ENCODE results near the gene SPTA1. TPM values are rescaled to one million over a fixed set of nuclear protein-coding genes. Genes with fewer than 3 reads are reported as not detected.

SPTA1 gene
- under 1 TPM in 2 of 6 donors, not detected in 4; 0.04 to 0.15 TPM for polyA plus RNA-seq (ENCODE audit: low read depth in 6 of 6)

- H3K4me1 Mint-ChIP-seq, result no peaks in the 10 kb centered on the region
- H3K9me3 Mint-ChIP-seq, result peaks cover 0 to 8% (median 2%) of the 10 kb centered on the region in 7 donors
- H3K27me3 Mint-ChIP-seq, result peaks cover 0 to 29% (median 18%) of the 10 kb centered on the region in 3 donors
- no peak within 1 kb of the TSS for H3K4me3 Mint-ChIP-seq
- no peak for ATAC-seq (ENCODE audit: low read depth in 2 of 2)
- H3K27ac Mint-ChIP-seq, result no peak within 1 kb of the TSS
- no peaks in the 10 kb centered on the region for H3K36me3 Mint-ChIP-seq
- no peak for DNase-seq
These were observed at the start of gene SPTA1 for GRCh38 chr1:158686111-158687009. SPTA1 (minus strand) TSS chr1:158686715; CDS start chr1:158686517, 198 bp downstream.

GRCh38 chr1:158735848-158736247 is 49.3 kb upstream of the SPTA1 start:
- Mint-ChIP-seq H3K4me1 (no peaks in the 10 kb centered on the region), H3K36me3 (no peaks in the 10 kb centered on the region), H3K9me3 (peaks cover 0 to 3% (median 0%) of the 10 kb centered on the region in 7 donors), H3K27me3 (peaks cover 13 to 28% (median 27%) of the 10 kb centered on the region in 3 donors), H3K4me3 (no peak overlapping the region), H3K27ac (no peak overlapping the region)
- DNase-seq (no peak), ATAC-seq (ENCODE audit: low read depth in 2 of 2) (no peak)

DNA sequence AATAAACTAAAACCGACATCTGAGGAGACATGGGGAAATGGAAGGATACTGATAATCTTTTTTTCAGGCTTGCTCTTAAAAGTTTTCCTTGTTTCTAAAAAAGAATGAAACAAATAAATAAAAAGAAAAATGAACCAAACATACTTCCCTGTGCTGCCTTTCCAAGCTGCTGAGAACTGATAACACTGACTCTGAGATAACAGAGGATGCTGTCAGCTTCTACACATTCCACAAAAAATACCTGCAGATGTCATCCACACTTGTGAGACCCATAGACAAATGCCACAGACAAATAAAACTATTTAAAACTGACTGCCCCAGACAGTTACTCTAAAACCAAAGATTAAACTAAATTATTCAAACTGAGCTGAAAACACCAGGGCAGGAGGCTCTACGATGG is 46.0 kb upstream of the SPTA1 start:
- Mint-ChIP-seq H3K4me1 (no peaks in the 10 kb centered on the region), H3K27me3 (peaks cover 4 to 8% (median 7%) of the 10 kb centered on the region in 3 donors), H3K27ac (no peak overlapping the region), H3K9me3 (no peaks in the 10 kb centered on the region), H3K4me3 (no peak overlapping the region), H3K36me3 (no peaks in the 10 kb centered on the region)
- DNase-seq (no peak), ATAC-seq (ENCODE audit: low read depth in 2 of 2) (no peak)

GRCh38 chr1:158731707-158732106 is 45.2 kb upstream of the SPTA1 start:
- ATAC-seq (ENCODE audit: low read depth in 2 of 2) (no peak), DNase-seq (no peak)
- H3K27ac Mint-ChIP-seq, result no peak overlapping the region
- peaks cover 3 to 12% (median 4%) of the 10 kb centered on the region in 3 donors for H3K27me3 Mint-ChIP-seq
- no peaks in the 10 kb centered on the region for H3K4me1 Mint-ChIP-seq
- H3K36me3 Mint-ChIP-seq, result no peaks in the 10 kb centered on the region
- H3K4me3 Mint-ChIP-seq, result no peak overlapping the region
- no peaks in the 10 kb centered on the region for H3K9me3 Mint-ChIP-seq

DNA sequence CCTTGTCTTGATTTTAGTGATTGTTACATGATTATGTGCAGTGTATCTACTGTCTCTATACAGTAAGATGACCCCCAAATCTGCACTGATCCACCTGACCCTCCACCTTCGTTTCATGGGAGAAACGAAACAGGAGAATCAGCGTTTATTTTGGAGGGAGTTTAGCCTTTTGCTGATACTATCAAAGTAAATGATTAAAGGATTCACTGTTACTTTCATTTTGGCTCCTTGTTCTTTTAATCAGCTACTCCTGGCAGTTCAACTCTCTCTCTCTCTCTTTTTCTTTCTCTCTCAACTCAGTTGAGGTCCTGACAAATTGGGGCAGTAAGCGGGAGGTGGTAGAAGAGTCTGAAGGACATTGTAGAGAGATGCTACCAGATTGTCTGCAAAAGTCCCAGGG is 43.9 kb upstream of the SPTA1 start:
- Mint-ChIP-seq H3K4me1 (no peaks in the 10 kb centered on the region), H3K27me3 (peaks cover 5 to 19% (median 9%) of the 10 kb centered on the region in 3 donors), H3K27ac (no peak overlapping the region), H3K4me3 (no peak overlapping the region), H3K36me3 (no peaks in the 10 kb centered on the region), H3K9me3 (no peaks in the 10 kb centered on the region)
- ATAC-seq (ENCODE audit: low read depth in 2 of 2) (no peak), DNase-seq (no peak)

GRCh38 chr1:158728510-158729225 is 42.2 kb upstream of the SPTA1 start:
- no peaks in the 10 kb centered on the region for H3K9me3 Mint-ChIP-seq
- no peak for DNase-seq
- peaks cover 17 to 18% (median 17%) of the 10 kb centered on the region in 3 donors for H3K27me3 Mint-ChIP-seq

DNA sequence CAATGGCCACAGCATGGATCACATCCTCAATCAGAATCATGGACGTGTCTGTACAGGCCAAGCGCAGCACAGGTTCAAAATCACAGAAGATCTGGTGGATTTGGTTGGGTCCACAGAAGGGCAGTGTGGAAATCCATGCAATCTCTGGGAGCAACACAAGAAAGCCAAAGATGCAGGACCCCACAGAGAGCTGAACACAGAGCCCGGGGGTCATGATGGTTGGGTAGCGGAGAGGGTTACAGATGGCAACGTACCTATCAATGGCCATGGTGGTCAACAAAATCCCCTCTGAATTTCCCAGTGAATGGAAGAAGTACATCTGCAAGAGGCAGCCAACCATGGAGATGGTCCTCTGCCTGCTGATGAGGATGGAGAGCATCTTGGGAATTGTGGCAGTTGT is 37.9 kb upstream of the SPTA1 start:
- H3K36me3 Mint-ChIP-seq, result no peaks in the 10 kb centered on the region
- no peak overlapping the region for H3K4me3 Mint-ChIP-seq
- H3K27me3 Mint-ChIP-seq, result peaks cover 23 to 41% (median 33%) of the 10 kb centered on the region in 3 donors
- DNase-seq (no peak), ATAC-seq (ENCODE audit: low read depth in 2 of 2) (no peak)
- H3K27ac Mint-ChIP-seq, result no peak overlapping the region
- H3K4me1 Mint-ChIP-seq, result no peaks in the 10 kb centered on the region
- no peaks in the 10 kb centered on the region for H3K9me3 Mint-ChIP-seq

More at GRCh38 chr1:158728510-158729225, 42.2 kb upstream of the SPTA1 start:
- Mint-ChIP-seq H3K36me3 (no peaks in the 10 kb centered on the region), H3K27ac (no peak overlapping the region), H3K4me1 (no peaks in the 10 kb centered on the region), H3K4me3 (no peak overlapping the region)
- ATAC-seq (ENCODE audit: low read depth in 2 of 2), result no peak

GRCh38 chr1:158720620-158721019 is 34.1 kb upstream of the SPTA1 start, which contains the start of gene OR6K3:
OR6K3 (minus strand) TSS chr1:158720720; CDS start chr1:158718115, 2,605 bp downstream.
- DNase-seq (no peak), ATAC-seq (ENCODE audit: low read depth in 2 of 2) (no peak)
- Mint-ChIP-seq H3K27ac (no peak within 1 kb of the TSS), H3K36me3 (no peaks in the 10 kb centered on the region), H3K27me3 (peaks cover 26 to 54% (median 42%) of the 10 kb centered on the region in 3 donors), H3K9me3 (no peaks in the 10 kb centered on the region), H3K4me1 (no peaks in the 10 kb centered on the region), H3K4me3 (no peak within 1 kb of the TSS)

DNA sequence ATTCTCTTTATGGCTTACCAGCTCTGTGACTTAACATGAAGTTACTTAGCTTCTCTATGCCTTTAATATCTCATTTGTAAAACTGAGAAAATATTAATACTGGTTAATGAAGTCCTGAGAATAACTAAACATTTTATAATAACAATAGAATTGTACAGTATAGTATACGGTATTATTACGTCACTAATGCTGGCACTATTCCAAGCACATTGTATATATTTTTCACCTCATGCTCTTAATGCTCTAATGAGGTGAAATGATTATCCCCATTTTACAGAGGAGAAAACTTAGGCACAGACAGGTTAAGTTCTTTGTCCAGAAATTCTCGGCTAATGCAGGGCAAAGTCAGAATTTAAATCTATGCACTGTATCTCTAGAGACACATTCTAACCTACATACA is 33.1 kb upstream of the SPTA1 start:
- DNase-seq (no peak), ATAC-seq (ENCODE audit: low read depth in 2 of 2) (no peak)
- no peaks in the 10 kb centered on the region for H3K36me3 Mint-ChIP-seq
- H3K4me3 Mint-ChIP-seq, result no peak overlapping the region
- no peak overlapping the region for H3K27ac Mint-ChIP-seq
- H3K9me3 Mint-ChIP-seq, result no peaks in the 10 kb centered on the region
- peaks cover 22 to 56% (median 42%) of the 10 kb centered on the region in 3 donors for H3K27me3 Mint-ChIP-seq
- no peaks in the 10 kb centered on the region for H3K4me1 Mint-ChIP-seq

DNA sequence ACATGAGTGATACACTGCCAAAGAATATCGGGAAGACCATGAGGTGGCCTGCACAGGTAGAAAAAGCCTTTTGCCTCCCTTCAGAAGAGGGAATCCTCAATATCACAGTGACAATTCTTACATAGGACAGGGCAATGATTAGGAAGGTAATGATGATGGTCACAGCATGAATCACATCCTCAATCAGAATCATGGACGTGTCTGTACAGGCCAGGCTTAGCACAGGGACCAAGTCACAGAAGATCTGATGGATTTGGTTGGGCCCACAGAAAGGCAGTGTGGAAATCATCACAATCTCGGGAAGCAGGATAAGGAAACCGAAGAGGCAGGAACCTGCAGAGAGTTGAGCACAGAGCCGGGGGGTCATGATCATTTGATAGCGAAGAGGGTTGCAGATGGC is 30.8 kb upstream of the SPTA1 start:
- H3K4me3 Mint-ChIP-seq, result no peak overlapping the region
- H3K27me3 Mint-ChIP-seq, result peaks cover 25 to 47% (median 33%) of the 10 kb centered on the region in 3 donors
- H3K9me3 Mint-ChIP-seq, result no peaks in the 10 kb centered on the region
- no peaks in the 10 kb centered on the region for H3K4me1 Mint-ChIP-seq
- DNase-seq (no peak), ATAC-seq (ENCODE audit: low read depth in 2 of 2) (no peak)
- H3K36me3 Mint-ChIP-seq, result no peaks in the 10 kb centered on the region
- no peak overlapping the region for H3K27ac Mint-ChIP-seq

DNA sequence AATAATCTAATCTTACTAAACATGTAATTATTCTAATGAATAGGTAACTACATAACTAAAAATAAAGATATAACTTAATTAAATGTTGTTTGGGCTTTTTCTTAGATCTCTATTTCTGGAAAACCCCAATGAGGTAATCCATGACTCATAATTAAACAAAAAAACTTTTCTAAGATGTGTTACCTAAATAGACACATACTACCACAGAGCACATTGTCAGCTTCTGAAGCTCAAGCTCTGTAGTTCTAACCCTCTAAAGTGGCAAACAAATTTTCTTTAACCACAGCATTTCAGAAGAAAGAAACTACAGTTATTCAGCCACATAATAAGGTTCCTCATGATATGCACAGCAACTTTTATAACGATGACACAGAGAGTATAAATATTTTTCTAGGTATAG is 29.8 kb upstream of the SPTA1 start:
- peaks cover 0 to under 1% (median 0%) of the 10 kb centered on the region in 7 donors for H3K9me3 Mint-ChIP-seq
- H3K4me3 Mint-ChIP-seq, result no peak overlapping the region
- DNase-seq (no peak), ATAC-seq (ENCODE audit: low read depth in 2 of 2) (no peak)
- no peaks in the 10 kb centered on the region for H3K4me1 Mint-ChIP-seq
- peaks cover 28 to 49% (median 38%) of the 10 kb centered on the region in 3 donors for H3K27me3 Mint-ChIP-seq
- no peak overlapping the region for H3K27ac Mint-ChIP-seq
- no peaks in the 10 kb centered on the region for H3K36me3 Mint-ChIP-seq

- ATAC-seq (ENCODE audit: low read depth in 2 of 2), result no peak
- Mint-ChIP-seq H3K36me3 (no peaks in the 10 kb centered on the region), H3K27ac (no peak overlapping the region), H3K27me3 (peaks cover 20 to 45% (median 30%) of the 10 kb centered on the region in 3 donors), H3K9me3 (peaks cover 0 to 1% (median 0%) of the 10 kb centered on the region in 7 donors), H3K4me3 (no peak overlapping the region), H3K4me1 (no peaks in the 10 kb centered on the region)
- no peak for DNase-seq
These were observed 28.2 kb upstream of the SPTA1 start for GRCh38 chr1:158714754-158715153.

GRCh38 chr1:158711098-158711497 is 24.6 kb upstream of the SPTA1 start:
- H3K27ac Mint-ChIP-seq, result no peak overlapping the region
- no peaks in the 10 kb centered on the region for H3K4me1 Mint-ChIP-seq
- peaks cover 0 to 1% (median 0%) of the 10 kb centered on the region in 7 donors for H3K9me3 Mint-ChIP-seq
- ATAC-seq (ENCODE audit: low read depth in 2 of 2) (no peak), DNase-seq (no peak)
- H3K4me3 Mint-ChIP-seq, result no peak overlapping the region
- H3K36me3 Mint-ChIP-seq, result no peaks in the 10 kb centered on the region
- H3K27me3 Mint-ChIP-seq, result peaks cover 6 to 25% (median 22%) of the 10 kb centered on the region in 3 donors

All from naive B cell (primary cell).